NCI-H524 treated with DMSO at 0.1 percent for 48 hours (cell line): ENCODE results near the gene ZDHHC8.

Source experiments
- DNase-seq: peaks from one replicate; lab custom pipeline; 2025; lab: John Stamatoyannopoulos, UW

The ZDHHC8 gene

DNA sequence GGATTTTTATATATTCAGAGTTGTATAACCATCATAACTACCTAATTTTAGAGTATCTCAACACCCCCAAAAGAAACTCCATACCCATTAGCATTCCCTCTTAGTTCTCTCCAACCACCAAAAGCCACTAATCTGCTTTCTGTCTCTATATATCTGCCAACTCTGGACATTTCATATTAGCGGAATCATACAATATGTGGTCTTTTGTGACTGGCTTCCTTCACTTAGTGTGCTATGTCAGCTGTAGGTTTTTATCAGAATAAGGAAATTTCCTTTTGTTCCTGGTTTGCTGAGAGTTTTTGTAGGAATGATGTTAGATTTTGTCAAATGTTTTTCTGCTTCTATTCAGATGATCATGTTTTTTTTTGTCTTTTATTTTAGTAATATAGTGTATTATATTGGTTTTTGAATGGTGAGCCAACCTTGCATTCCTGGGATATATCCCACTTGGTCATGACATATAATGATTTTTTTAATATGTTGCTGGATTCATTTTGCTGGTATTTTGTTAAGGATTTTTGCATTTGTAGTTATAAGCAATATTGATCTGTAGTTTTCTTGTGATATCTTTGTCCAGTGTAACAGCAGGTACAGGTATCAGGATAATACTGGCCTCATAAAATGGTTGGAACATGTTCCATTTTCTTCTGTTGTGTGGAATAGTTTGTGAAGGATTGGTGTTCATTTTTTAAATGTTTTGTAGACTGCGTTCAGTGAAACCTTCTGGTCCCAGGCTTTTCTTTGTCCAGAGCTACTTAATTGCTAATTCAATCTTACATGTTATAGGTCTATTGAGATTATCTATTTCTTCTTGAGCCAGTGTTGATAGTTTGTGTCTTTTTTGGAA is 34.8 kb upstream of the ZDHHC8 start:
- no peak for DNase-seq

DNA sequence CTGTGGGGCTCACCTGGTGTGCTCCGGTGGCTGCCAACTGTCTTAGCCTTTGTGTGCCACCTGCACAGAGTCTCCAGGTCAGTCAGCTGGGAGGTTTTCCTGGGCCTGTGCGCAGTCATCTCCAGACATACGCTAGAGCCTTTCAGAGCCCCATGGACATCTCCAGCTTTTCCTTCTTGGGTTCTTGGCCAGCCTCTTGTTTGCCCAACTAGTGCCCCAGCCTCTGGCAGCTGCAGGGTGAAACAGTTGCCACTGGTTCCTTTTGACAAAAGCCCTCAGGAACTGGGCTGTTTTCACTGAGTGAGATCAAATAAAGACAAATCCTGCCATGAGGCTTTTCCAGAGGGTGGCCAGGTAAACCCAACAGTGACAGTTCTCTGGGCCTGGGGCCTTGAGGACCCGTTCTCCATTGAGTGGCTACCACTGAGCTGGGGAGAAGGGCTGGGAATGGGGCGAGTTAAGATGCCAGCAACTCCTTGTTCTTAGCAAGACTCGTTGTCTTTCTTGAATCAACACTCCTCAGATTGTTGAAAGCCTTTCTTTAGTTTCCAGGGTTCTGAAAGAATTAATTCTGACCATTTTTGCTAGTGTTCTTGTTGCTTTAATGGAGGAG is 32.4 kb upstream of the ZDHHC8 start:
- DNase-seq, result no peak

DNA sequence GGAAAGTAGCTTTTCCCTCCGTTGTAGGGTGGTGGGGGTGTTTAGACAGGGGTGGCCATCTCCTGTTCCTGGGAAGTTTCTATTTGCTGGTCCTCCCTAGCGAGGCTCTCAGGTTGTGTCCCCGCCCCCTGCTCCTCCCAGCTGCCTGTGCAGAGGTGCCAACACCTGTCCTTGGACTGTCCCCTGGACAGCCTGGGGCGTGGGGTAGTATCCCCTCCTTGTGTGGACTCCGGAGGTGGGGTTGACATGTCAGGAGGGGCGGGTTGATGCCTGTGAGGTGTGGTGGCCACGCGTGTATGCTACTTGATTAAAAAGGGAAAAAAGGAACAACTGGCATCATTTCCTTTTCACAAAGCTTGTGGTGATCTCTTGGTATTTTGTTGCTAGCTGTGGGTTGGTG is 30.0 kb upstream of the ZDHHC8 start:
- no peak for DNase-seq

DNA sequence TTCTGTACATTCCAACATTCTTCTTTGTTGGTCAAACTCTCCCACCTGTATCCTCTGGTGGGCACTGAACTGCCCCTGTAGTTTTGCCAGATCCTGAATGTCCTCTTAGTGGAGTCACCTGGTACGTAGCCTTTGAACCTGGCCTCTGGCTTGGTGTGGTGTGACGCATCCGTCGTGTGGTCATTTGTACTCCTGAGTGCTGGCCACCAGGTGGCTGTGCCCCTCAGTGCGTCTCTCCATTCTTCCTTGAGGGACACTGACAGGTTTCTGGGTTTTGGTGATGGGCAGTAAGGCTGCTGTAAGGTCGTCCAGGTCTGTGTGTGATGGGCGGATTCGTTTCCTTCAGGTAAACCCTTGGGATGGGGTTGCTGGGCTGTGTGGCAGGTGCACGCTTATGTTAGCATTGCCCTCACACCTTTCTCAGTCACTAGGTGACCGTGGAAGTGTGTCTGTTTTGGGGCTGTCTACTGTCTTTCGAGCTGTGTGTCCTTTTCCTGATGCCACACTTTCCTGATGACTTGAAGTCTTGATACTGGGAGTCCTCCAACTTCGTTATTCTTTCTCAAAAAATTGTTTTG is 29.3 kb upstream of the ZDHHC8 start:
- DNase-seq, result no peak

DNA sequence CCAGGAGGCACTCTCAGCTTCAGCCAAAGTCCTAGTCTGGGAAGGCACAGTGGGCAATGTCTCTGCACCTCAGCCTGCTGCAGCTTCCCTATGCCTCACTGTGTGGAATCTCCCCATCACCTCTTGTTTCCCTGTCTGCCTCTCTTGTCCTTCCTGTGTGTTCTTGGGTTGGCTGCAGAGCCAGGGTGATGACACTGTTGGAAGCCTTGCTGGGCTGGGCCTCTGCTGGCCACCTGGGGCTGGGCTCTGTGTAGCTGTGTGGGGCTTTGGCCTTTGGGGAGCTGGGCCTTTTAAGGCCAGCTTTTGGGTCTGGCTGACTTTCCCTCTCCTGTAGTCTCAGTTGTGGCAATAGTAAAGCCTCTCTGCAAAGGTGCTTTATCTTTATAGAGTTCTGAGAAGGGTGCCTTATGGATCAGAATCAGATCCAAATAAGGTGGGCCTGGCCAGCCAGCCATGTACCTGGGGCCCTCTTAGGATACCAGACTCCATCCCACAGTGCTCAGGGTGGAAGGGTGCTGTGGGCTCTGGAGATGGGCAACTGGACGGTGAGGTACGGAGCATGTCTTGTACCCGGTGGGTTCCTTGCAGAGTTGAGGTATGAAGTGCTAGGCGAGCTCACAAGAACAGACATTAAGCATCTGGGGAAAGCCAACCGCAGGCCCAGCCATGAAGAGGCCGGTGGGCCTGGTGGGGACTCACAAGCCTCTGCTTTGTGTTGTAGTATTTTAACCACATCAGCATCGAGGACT is 26.0 kb upstream of the ZDHHC8 start:
- DNase-seq, result no peak

DNA sequence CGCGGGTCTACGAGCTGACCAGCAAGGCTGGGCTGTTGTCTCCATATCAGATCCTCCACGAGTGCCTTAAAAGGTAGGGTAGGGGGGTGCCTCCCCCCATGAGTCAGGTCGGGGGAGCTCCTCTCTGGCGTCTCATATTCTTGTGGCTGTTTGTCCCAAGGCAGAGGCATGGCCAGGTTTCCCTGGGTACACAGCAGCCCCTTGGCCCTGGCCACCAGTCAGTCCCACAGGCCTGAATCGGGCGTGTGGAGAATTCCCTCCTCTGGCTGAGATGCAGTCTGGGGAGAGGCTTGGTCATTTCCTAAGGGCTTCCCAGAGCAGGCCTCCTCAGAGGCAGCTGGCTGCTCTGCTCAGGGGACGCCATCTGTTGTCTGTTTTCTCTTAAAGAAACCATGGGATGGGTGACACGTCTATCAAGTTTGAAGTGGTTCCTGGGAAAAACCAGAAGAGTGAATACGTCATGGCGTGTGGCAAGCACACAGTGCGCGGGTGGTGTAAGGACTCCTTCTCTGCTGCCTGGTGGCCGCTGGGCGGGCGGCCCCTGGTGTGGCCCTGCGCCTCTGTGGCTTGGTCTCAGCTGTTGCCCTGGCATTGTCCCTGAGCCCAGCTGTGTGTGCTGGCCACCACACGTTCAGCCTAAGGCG is 25.3 kb upstream of the ZDHHC8 start:
- DNase-seq, result peak; percentile 87

DNA sequence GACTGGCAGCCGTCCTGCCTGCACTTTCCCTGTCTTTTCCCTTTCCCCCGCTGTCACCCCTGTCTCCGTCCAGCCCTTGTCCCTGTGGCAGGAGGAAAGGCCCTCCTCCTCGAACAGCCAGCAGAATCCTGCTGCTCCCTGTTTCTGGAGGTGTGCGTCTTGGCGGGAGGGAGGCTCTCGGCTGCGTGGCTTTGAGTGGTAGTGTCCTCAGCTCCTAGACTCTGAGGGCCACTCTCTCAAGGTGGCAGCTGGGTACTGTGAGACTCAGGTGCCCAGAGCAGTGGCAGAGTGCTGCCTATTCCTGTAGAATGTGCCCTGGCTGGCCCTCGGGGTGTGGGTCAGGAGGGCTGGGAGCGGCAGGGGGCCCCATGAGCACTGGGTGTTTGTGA is 24.8 kb upstream of the ZDHHC8 start:
- no peak for DNase-seq

DNA sequence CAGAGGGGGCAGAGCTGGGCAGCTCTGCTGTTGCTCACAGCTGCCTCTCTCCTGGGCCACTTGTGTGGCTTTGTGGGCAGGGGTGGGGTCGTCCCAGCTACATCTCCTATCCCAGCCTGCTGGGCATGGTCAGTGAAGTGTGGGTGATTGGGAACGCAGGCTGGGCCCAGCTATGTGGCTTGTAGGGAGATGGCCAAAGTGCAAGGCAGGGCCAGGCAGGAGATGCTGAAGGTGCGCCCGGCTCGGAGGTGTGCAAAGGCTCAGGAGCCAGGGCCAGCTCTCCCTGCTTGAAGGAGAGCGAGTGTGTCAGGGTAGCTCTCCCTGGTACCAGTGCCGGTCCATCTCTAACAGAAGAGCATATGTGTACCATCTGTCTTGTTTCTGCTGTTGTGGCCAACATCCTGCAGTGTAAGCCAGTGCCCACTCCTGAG is 24.1 kb upstream of the ZDHHC8 start:
- no peak for DNase-seq

DNA sequence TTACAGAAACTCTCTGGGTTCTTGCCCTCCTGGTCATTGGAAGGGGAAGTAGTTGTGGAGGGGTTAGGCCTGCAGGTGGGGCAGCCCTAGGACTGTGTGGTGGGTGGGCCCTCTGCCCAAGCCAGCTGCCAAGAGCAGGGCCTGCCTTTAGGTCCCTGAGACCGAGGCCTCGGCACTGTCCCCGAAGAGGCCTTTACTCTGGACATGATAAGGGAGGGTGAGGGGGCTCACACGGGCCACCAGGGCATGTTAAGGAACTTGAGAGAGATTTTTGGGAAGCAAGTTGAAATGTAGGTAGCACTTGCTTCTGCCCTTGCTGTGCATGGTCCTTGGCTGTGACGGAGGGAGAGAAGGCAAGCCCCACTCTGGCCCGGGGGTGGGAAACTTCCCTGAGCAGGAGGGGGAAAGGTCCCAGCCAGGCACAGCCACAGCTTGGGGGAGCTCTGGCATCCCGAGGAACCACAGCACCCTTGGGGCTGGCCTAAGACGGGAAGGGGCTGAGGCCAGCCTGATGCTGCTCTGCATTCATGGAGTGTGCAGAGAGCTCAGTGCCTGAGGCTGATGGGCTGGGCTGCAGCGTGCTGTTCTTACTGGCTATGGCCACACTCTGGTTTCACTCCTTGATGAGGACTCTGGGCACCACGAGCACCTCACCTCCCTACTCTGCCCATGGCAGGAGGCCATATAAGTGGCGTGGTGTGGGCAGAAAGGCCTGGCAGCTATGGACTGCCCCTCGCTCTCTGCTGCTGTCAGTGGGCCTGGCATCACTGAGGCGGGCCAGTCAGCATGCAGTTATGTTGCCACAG is 23.4 kb upstream of the ZDHHC8 start:
- DNase-seq, result no peak

DNA sequence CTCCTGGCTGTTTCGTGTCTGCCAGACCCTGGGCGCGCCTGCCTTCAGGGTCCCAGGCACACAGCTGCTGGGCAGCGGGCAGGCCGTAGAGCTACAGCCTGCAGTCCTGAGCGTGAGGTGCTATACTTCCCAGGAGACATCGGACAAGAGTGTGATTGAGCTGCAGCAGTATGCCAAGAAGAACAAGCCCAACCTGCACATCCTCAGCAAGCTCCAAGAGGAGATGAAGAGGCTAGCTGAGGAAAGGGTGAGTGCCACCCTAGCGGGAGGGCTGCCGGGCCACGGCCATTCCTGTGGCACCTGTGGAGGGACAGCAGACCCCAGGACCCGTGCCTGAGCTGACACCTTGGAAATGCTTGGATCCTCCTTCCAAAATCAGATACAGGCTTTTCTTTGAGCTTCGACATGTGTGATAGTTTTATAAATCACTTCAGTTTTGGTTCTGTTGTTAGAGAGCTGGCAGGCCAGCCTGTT is 22.8 kb upstream of the ZDHHC8 start:
- no peak for DNase-seq

DNA sequence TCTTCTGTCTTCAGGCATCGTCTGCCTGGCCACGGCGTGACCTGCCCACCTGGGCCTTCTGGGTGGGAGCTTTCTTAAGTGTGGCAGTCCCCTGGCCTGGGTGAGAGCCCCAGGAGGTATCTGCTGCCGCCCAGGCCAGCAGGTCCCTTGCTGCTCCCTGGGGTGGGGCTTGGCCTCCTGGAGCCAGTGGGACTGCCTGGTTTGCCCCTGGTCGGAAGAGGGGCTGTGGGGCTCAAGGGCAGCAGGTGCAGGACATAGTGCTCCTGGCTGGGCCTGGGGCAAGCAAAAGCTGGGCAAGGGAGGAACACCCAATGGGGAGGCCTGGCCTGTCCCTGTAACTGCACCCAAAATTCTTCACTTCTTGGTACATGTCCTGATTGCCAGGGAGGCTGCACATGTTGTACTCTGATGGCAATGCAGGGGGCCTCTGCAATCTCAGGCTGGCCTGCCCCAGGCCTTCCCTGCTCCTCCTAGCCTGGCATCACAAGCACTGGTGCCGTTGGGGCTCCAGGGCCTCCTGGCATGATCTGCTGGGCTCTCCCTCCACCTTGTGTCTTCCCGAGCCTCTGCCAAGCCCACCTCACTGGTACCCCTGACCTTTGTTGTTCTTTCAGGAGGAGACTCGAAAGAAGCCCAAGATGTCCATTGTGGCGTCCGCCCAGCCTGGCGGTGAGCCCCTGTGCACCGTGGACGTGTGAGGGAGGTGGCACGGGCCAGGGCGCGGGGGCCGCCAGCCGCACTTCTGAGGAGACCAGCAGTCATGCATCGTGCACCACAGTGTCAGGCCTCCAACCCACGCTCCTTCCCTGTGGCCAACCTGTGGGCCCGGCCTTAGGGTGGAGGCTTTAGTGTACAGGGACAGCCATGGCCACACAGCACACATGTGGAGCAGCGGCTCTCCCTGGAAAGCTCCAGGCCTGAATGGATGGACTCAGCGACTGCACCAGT is 21.9 kb upstream of the ZDHHC8 start:
- no peak for DNase-seq

DNA sequence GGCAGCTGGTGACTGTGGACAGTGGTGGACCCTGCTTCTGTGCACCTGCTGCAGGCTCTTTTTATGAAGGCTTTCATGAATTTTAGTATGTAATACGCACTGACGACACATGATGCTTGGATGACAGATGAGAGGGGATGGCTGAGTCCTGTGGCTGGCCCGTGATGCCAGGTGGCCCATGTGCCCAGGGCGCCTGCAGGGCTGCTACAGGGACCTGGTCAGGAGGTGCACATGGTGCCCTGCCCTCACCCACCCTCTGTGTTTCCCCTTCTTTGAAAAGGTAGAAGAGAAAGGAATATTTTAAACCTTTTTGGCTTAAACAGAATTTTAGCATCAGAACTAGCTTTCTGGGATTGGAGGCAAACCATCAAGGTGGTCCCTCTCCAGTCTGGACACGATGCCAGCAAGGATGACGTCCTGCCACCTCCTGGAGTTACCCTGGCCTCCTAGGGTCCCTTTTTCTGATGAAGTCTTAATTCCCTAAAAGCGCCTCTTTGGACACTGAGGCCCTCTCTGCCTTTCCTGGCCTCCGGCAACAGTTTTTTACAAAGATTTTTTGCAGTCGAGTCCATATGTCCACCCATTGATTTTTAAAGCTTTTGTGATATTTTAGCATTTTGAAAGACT is 21.1 kb upstream of the ZDHHC8 start:
- no peak for DNase-seq

DNA sequence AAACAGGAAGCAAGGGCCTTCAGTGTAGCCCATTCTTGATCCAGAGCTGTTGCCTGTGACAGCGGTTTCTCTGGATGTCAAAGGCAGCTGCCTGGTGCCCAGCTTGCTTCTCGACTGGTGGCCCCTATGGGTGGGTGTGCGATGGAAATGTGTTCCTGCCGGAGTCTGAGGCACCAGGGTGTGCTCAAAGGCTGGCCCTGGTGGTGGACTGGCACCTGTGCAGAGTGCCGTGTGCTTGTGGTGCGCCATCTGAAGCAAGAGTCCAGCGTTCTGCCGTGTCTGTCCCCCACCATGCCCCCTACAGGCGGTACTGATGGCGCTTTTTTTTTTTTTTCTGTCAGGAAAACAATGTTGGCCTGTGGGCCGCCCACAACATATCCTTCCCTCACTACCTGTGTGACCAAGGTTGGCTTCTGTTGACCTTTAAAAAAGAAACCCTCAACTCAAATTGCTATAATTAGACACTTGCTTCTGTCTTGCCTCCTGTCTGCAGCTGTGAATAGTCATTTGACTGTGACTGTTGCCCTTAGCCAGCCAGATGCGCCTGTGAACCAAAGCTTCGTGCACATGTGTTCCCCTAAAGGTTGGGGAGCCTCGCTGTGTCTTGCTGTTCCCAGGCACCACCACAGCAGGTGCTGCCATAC is 20.4 kb upstream of the ZDHHC8 start:
- DNase-seq, result no peak

DNA sequence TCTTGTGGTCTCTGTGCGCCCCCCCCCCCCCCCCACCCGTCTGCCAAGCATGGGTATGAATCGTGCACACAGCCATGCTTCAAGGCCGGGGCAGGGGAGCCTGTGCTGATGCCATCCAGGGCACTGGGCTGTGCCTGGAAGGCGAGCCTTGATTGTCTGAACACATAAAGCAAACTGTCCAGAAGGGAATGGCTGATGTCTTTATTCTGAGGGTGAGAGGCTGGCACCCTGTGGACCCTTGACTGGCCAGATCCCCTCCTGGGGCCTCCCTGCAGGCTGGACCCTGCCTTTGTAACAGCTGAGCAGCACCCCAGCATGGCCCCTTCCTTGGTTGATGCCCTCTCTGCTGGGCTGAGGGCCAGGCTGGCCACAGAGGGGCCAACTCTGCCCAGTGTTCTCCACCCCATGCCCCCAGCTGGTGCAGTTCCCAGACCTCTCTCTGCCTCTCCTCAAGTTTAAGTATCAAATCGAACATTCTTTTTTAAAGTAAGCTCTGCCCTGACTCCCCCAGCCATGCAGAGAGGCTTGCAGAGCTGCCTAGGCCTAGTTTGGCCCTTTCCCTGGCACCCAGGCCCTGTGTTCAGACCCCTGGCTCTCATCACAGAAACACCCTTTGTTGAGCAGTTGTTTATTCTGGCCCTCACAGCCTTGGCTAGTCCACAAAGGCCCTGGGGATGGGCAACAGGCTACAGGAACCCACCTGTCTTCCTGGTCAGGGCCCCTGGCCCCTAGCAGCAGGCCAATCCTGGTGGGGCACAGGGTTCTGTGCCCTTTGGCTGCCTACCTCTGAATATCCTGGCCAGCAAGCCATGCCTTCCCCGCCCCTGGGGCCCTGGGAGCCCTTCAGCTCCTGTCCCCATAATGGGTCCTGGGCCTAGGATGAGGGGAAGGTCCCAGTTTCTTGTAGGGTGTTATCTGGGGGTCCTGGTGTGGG is 19.6 kb upstream of the ZDHHC8 start:
- no peak for DNase-seq

DNA sequence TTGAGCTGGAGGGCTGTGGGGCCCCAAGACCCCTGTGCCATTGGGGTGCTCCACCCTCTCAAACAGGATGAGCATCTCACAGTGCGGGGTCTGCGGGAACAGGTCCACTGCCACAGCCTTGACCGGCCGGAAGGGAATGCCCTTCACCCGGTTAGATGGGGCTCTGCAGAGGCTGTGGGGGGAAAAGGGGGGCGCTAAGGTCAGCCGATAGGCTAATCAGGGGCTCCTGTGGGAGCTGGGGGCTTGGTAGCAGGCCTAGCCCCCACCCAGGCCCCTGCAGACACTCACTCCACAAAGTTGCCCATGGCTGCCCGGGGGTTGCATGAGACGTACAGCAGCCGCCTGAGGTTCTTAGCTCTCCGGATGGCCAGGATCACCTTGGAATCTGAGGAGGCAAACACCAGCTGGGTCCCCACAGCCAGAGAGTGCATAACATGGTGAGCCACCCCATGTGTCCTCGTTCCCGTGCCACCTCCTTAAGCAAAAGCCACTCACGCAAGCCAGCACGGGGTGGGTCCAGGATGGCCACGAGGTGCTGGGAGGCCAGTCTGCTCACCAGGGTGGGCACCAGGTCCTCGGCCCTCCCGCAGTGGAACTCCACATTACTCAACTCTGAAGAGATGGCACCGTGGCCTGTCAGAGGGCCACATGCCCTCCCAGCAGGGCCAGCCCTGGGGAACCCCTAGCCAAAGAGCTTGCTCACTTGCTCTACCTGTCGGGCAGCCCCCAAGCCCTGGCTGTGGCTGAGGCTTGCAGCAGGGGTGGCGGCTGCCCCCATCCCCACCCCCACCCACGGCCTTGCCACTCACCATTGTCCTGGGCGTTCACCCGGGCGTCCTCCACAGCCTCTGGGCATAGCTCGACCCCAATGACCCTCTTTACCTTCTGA is 18.7 kb upstream of the ZDHHC8 start:
- DNase-seq, result no peak

DNA sequence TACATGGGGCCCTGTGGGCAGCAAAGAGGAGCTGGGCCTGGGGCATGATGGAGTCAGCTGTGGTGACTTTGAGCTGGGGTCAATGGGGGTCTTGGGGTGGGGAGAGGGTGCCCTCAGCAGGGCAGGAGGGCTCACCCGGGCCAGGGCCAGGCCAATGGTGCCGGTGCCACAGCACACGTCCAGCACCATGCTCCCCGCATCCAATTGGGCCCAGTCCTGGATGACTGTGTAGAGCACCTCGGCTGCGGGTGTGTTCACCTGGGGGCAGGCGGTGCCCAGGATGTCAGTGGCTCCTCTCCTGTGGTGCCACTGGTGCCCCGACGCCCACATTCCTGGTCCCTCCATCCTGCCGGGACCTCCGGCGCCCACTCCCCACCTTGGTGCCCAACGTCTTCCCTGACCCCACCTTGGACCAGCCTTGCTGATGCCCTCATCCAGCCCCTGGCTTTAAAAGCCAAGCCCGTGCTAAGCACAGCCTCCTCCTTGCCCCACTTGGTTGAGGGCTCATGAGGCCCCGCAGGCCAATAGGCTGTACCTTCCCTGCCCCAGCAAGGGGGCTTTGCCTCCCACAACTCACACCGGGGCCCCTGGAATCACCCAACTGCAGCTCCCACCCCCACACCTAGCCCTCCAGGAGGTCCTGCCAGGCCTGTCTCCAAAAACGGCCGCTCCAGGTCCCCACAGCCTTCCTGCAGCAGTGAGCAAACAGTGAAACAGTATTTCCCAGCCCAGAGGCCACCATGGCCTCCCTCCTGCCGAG is 17.9 kb upstream of the ZDHHC8 start:
- no peak for DNase-seq
